RWPE2 (cell line): Measurements from ENCODE around the gene TMEM132D.

Source experiments
- ATAC-seq: fragments of 200-7000 bp; cut with Tn5 transposase; 3 replicates; pipeline ENCODE4 v1.9.1; 2021; ENCODE audit warnings: low read depth
- DNase-seq: peaks from one replicate; pipeline ENCODE4 v3.0.0-alpha.2; 2020; ENCODE audit warnings: low spot score
- H3K27ac ChIP-seq: fragments of 450-650 bp; 2 replicates; pipeline ENCODE4 v1.5.1; 2017; ENCODE audit warnings: mild to moderate bottlenecking; ENCODE audit not compliant: poor library complexity, severe bottlenecking
- H3K27me3 ChIP-seq: fragments of 250-450 bp; sonication (Bioruptor Pico); 2 replicates; pipeline ENCODE4 v1.5.1; 2021; ENCODE audit warnings: mild to moderate bottlenecking, moderate library complexity; ENCODE audit not compliant: insufficient read depth, poor library complexity, severe bottlenecking
- H3K36me3 ChIP-seq: fragments of 250-450 bp; sonication (Bioruptor Pico); 2 replicates; pipeline ENCODE4 v1.5.1; 2020; ENCODE audit warnings: low read depth, mild to moderate bottlenecking, moderate library complexity
- H3K4me1 ChIP-seq: fragments of 250-450 bp; sonication (Bioruptor Pico); 2 replicates; pipeline ENCODE4 v1.5.1; 2021; ENCODE audit warnings: mild to moderate bottlenecking, moderate library complexity; ENCODE audit not compliant: insufficient read depth, poor library complexity, severe bottlenecking
- H3K4me3 ChIP-seq: fragments of 250-450 bp; sonication (Bioruptor Pico); 2 replicates; pipeline ENCODE4 v1.5.1; 2021; ENCODE audit warnings: mild to moderate bottlenecking, moderate library complexity; ENCODE audit not compliant: severe bottlenecking
- H3K9me3 ChIP-seq: fragments of 250-450 bp; sonication (Bioruptor Pico); 2 replicates; pipeline ENCODE4 v1.5.1; 2021; ENCODE audit warnings: mild to moderate bottlenecking, moderate library complexity; ENCODE audit not compliant: severe bottlenecking
- CTCF ChIP-seq: fragments of 450-650 bp; IDR thresholded peaks from one replicate; pipeline ENCODE4 v1.5.1; 2017; ENCODE audit warnings: mild to moderate bottlenecking, moderate library complexity; ENCODE audit not compliant: poor library complexity, severe bottlenecking

TMEM132D gene

GRCh38 chr12:129765719-129766118 lies 138.1 kb downstream of the TMEM132D start:
- H3K27me3 ChIP-seq = no peaks in the 10 kb centered on the region
- H3K9me3 ChIP-seq = no peaks in the 10 kb centered on the region
- ATAC-seq = no peak
- H3K4me3 ChIP-seq = no peak overlapping the region
- no peaks in the 10 kb centered on the region for H3K36me3 ChIP-seq
- no peak for DNase-seq
- H3K27ac ChIP-seq = no peak overlapping the region
- no peaks in the 10 kb centered on the region for H3K4me1 ChIP-seq
- no peak for TF ChIP-seq CTCF

DNA sequence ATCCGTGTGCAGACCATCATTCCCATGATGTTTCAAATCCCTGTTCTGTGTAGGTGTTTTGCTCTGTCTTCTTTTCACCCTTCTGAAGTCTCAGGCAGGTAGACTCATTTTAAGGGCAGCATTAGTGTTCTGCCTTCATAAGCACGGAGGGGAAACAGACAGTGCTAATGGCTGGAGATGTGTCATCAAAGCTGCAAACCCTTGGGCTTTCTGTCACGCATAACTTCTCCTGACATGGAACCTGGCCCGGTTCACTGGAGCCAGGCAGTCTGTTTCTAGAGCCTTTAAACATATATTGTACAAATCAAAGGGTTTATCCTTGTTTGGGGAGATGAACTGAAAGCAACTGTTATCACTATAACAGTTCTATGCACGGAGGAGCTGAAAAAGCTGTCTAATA lies 141.4 kb downstream of the TMEM132D start:
- Histone ChIP-seq H3K9me3 (peaks cover 4% of the 10 kb centered on the region), H3K27me3 (no peaks in the 10 kb centered on the region), H3K27ac (no peak overlapping the region), H3K4me1 (no peaks in the 10 kb centered on the region), H3K36me3 (no peaks in the 10 kb centered on the region), H3K4me3 (no peak overlapping the region)
- DNase-seq (no peak), ATAC-seq (no peak)
- no peak for TF ChIP-seq CTCF

- peak; percentile 94 for ATAC-seq
- H3K27ac ChIP-seq = peak overlapping the region; percentile 69
- H3K4me3 ChIP-seq = no peak overlapping the region
- no peak for TF ChIP-seq CTCF
- peaks cover 13% of the 10 kb centered on the region for H3K4me1 ChIP-seq
- no peaks in the 10 kb centered on the region for H3K27me3 ChIP-seq
- DNase-seq = no peak
- peaks cover 4% of the 10 kb centered on the region for H3K9me3 ChIP-seq
- H3K36me3 ChIP-seq = no peaks in the 10 kb centered on the region
Measured at GRCh38 chr12:129753586-129753985, 150.2 kb downstream of the TMEM132D start.

GRCh38 chr12:129750421-129750820 lies 153.4 kb downstream of the TMEM132D start:
- Histone ChIP-seq H3K4me3 (no peak overlapping the region), H3K27me3 (no peaks in the 10 kb centered on the region), H3K4me1 (peaks cover 13% of the 10 kb centered on the region), H3K27ac (no peak overlapping the region), H3K9me3 (no peaks in the 10 kb centered on the region), H3K36me3 (no peaks in the 10 kb centered on the region)
- ATAC-seq (no peak), DNase-seq (no peak)
- TF ChIP-seq CTCF = no peak

DNA sequence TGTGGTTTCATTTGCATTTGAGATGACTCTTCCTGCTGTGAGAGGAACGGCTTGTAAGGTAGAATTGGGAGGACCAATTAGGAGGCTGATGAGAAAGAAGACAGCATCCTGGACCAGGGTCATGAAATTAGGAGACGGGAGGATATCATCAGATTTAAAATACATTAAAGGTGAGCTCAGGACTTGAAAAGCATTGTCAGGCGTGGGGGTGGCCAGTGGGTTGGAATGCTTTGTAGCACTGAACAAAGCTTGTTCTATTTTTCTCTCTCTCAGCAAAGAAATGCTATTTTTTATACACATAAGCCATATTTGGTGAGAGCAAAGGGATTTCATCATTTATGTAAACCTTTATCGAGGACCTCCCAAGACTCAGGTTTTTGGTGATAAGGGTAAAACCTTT lies 157.5 kb downstream of the TMEM132D start:
- Histone ChIP-seq H3K4me3 (no peak overlapping the region), H3K9me3 (no peaks in the 10 kb centered on the region), H3K4me1 (no peaks in the 10 kb centered on the region), H3K27me3 (no peaks in the 10 kb centered on the region), H3K27ac (no peak overlapping the region), H3K36me3 (no peaks in the 10 kb centered on the region)
- DNase-seq = no peak
- no peak for TF ChIP-seq CTCF
- no peak for ATAC-seq
